Occipital lobe (tissue), 1 donor: ENCODE measurements around the gene QDPR. TPM values are rescaled to one million over a fixed set of nuclear protein-coding genes. Genes with fewer than 3 reads are reported as not detected.

Experiments used
- total RNA-seq: library from RNA; depleted of rRNA; stranded (reverse); fragments of >200 nt; gene quantifications from one replicate; pipeline ENCODE4 v1.2.3, GENCODE V29; 2014

QDPR gene
- total RNA-seq, 1 donor from 2014 or later = 36.2 TPM

Other genes with a start within 250 kb of the QDPR start
- not detected for gene CLRN2, start 3.1 kb upstream of the QDPR start, total RNA-seq
- 45.2 TPM for gene LAP3, start 65.1 kb upstream of the QDPR start, total RNA-seq
- 33.5 TPM for gene MED28, start 102.6 kb upstream of the QDPR start, total RNA-seq